OCI-LY3 (cell line): ENCODE measurements around the gene MPZL1.

Experiments used
- CTCF ChIP-seq: fragments of 200-600, 300-600 bp; sonication (generic); IDR thresholded peaks from 2 replicates; pipeline ENCODE4 v1.5.1; 2014; ENCODE audit warnings: antibody characterized with exemption, low read length, low read depth
- EZH2phosphoT487 ChIP-seq: fragments of 200-600 bp; shearing (Covaris generic); IDR thresholded peaks from 2 replicates; pipeline ENCODE4 v1.6.1; 2018; ENCODE audit warnings: antibody characterized with exemption, mixed run types, low read depth

DNA sequence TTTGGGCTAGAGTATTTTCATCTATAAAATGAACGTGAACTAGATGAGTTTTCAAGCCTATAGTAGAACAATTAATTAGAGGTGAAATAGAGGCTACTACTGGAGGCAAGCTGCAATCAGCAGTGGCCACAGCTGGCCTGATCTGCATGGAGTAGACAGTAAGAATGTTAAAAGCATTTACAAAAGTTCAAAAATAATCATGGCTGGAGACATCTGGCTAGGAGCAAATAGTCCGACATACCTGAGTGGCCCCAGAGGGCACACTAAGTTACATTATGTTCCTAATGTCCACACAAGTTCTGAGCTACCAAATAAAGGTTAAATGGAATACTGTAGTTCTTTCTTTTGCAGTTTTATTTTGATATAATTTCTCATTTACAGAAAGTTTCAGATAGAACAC, 28.0 kb downstream of the MPZL1 start:
- TF ChIP-seq CTCF (no peak), EZH2phosphoT487 (no peak)
